ENCODE results near the gene L1CAM.

The L1CAM gene

GRCh38 chrX:153885968-153886903 is at the start of gene L1CAM:
TSS of gene L1CAM (minus strand) at chrX:153886173. CDS start at chrX:153875836, 10,337 bp downstream.
- DNase-seq (ENCODE audit: low read depth), result peak; percentile 13

- DNase-seq (ENCODE audit: low read depth), result no peak
Observed at GRCh38 chrX:153935326-153935851, 49.4 kb upstream of the L1CAM start.

GRCh38 chrX:153934762-153935325 is 48.9 kb upstream of the L1CAM start, which contains the start of gene NAA10:
TSS of gene NAA10 (minus strand) at chrX:153935037. CDS start at chrX:153934904, 133 bp downstream.
- DNase-seq (ENCODE audit: low read depth), result no peak

- no peak for DNase-seq (ENCODE audit: low read depth)
Observed at GRCh38 chrX:153934148-153934761, 48.3 kb upstream of the L1CAM start.

GRCh38 chrX:153933748-153934147 is 47.8 kb upstream of the L1CAM start:
- DNase-seq (ENCODE audit: low read depth), result no peak

GRCh38 chrX:153932220-153932915 is 46.4 kb upstream of the L1CAM start:
- DNase-seq (ENCODE audit: low read depth), result no peak

GRCh38 chrX:153931748-153932147 is 45.8 kb upstream of the L1CAM start:
- DNase-seq (ENCODE audit: low read depth), result no peak

- no peak for DNase-seq (ENCODE audit: low read depth)
Observed at GRCh38 chrX:153931151-153931550, 45.2 kb upstream of the L1CAM start.

GRCh38 chrX:153930011-153930910 is 44.3 kb upstream of the L1CAM start:
- no peak for DNase-seq (ENCODE audit: low read depth)

- no peak for DNase-seq (ENCODE audit: low read depth)
Observed at GRCh38 chrX:153929576-153929975, 43.6 kb upstream of the L1CAM start.

- no peak for DNase-seq (ENCODE audit: low read depth)
Observed at GRCh38 chrX:153928846-153929245, 42.9 kb upstream of the L1CAM start.

- DNase-seq (ENCODE audit: low read depth), result peak; percentile 81
Observed at GRCh38 chrX:153927922-153928760, 42.2 kb upstream of the L1CAM start.

- DNase-seq (ENCODE audit: low read depth), result no peak
Observed at GRCh38 chrX:153927672-153927921, 41.6 kb upstream of the L1CAM start.

- DNase-seq (ENCODE audit: low read depth), result peak; percentile 52
Observed at GRCh38 chrX:153926858-153927671, 41.1 kb upstream of the L1CAM start.

GRCh38 chrX:153926552-153926857 is 40.5 kb upstream of the L1CAM start:
- DNase-seq (ENCODE audit: low read depth), result no peak

GRCh38 chrX:153925739-153926551 is 40.0 kb upstream of the L1CAM start, which contains the start of gene ARHGAP4:
TSS of gene ARHGAP4 (minus strand) at chrX:153926264. CDS start at chrX:153926202, 62 bp downstream.
- no peak for DNase-seq (ENCODE audit: low read depth)

GRCh38 chrX:153925387-153925738 is 39.4 kb upstream of the L1CAM start:
- DNase-seq (ENCODE audit: low read depth), result no peak

GRCh38 chrX:153924149-153924861 is 38.3 kb upstream of the L1CAM start:
- DNase-seq (ENCODE audit: low read depth), result no peak

All from activated T-cell treated with anti-CD3 and anti-CD28 coated beads for 1 hour (primary cell).